HFFc6 (cell line): Measurements from ENCODE around the gene CD2AP. TPM values are rescaled to one million over a fixed set of nuclear protein-coding genes. Genes with fewer than 3 reads are reported as not detected.
"Not testable (repeated sequence)": the region's sequence is repeated elsewhere in the genome, so short reads cannot be mapped to it uniquely, and the experiment has no call there.

ENCODE experiments used
- DNase-seq: peaks from one replicate; pipeline ENCODE4 v3.0.0-alpha.2; 2018
- H3K27ac Mint-ChIP-seq: 2 replicates; pipeline ENCODE4 v1.8.0; 2020; ENCODE audit warnings: mild to moderate bottlenecking, mixed read lengths
- H3K27me3 Mint-ChIP-seq: 2 replicates; pipeline ENCODE4 v1.8.0; 2021; ENCODE audit warnings: mild to moderate bottlenecking, moderate library complexity, mixed read lengths; ENCODE audit not compliant: insufficient read depth
- H3K36me3 Mint-ChIP-seq: 2 replicates; pipeline ENCODE4 v1.8.0; 2021; ENCODE audit warnings: low read depth, mixed read lengths
- H3K4me1 Mint-ChIP-seq: 2 replicates; pipeline ENCODE4 v1.8.0; 2020; ENCODE audit warnings: low read depth, mixed read lengths
- H3K4me3 Mint-ChIP-seq: 2 replicates; pipeline ENCODE4 v1.8.0; 2020; ENCODE audit warnings: mild to moderate bottlenecking, moderate library complexity, mixed read lengths
- H3K9me3 Mint-ChIP-seq: 2 replicates; pipeline ENCODE4 v1.8.0; 2020; ENCODE audit warnings: mild to moderate bottlenecking, mixed read lengths
- total RNA-seq, 6 experiments: library from RNA; stranded (reverse); fragmentation: NEBNext Ultra II Directional; extraction: Animal tissue kit (Norgen Biotek cat#: 25700); gene quantifications; 2 replicates in 1 of 6; 3 replicates in 5 of 6; pipeline ENCODE4 v1.2.3, GENCODE V29; 2021
- TF ChIP-seq, protein P1 (sequence below): fragments of 200-600 bp; sonication (generic); IDR thresholded peaks from 2 replicates; pipeline ENCODE4 v1.5.0; 2021; ENCODE audit warnings: antibody characterized with exemption, mild to moderate bottlenecking

The CD2AP gene
- total RNA-seq, 6 experiments from 2014 or later, result 18.1 to 23.0 (median 20.9) TPM

- Mint-ChIP-seq H3K27me3 (no peaks in the 10 kb centered on the region), H3K4me1 (peaks cover 40% of the 10 kb centered on the region), H3K36me3 (peaks cover 5% of the 10 kb centered on the region; the same call in 1 of the 2 replicates), H3K27ac (peak overlapping the region; percentile 92), H3K4me3 (peak overlapping the region; percentile 100), H3K9me3 (no peaks in the 10 kb centered on the region)
- no peak for DNase-seq
- TF ChIP-seq, protein P1, sequence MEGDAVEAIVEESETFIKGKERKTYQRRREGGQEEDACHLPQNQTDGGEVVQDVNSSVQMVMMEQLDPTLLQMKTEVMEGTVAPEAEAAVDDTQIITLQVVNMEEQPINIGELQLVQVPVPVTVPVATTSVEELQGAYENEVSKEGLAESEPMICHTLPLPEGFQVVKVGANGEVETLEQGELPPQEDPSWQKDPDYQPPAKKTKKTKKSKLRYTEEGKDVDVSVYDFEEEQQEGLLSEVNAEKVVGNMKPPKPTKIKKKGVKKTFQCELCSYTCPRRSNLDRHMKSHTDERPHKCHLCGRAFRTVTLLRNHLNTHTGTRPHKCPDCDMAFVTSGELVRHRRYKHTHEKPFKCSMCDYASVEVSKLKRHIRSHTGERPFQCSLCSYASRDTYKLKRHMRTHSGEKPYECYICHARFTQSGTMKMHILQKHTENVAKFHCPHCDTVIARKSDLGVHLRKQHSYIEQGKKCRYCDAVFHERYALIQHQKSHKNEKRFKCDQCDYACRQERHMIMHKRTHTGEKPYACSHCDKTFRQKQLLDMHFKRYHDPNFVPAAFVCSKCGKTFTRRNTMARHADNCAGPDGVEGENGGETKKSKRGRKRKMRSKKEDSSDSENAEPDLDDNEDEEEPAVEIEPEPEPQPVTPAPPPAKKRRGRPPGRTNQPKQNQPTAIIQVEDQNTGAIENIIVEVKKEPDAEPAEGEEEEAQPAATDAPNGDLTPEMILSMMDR, result no peak
Observed at GRCh38 chr6:47478233-47479139, 897 bp downstream of the CD2AP start.

DNA sequence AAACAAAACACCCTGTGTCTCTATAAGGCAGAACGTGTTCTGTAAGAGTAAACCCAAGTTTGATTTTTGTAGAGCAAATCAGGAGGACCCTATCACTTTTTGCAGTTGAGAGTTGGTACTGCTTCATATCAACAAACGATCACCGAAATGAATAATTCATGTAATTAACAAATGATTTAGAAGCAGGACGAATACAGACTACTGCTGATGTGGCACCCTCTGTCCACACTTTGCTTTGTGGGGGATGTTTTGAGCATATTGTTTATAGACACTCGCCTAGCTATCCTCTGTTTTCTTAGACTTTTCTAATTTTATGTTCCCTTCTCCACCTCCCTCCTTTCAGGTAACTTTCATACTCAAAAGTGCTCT, 1.5 kb downstream of the CD2AP start:
- Mint-ChIP-seq H3K9me3 (no peaks in the 10 kb centered on the region), H3K36me3 (peaks cover 5% of the 10 kb centered on the region; the same call in 1 of the 2 replicates), H3K4me3 (peak overlapping the region; percentile 100), H3K27ac (peak overlapping the region; percentile 92), H3K4me1 (peaks cover 47% of the 10 kb centered on the region), H3K27me3 (no peaks in the 10 kb centered on the region)
- no peak for DNase-seq
- TF ChIP-seq, protein P1, result no peak

DNA sequence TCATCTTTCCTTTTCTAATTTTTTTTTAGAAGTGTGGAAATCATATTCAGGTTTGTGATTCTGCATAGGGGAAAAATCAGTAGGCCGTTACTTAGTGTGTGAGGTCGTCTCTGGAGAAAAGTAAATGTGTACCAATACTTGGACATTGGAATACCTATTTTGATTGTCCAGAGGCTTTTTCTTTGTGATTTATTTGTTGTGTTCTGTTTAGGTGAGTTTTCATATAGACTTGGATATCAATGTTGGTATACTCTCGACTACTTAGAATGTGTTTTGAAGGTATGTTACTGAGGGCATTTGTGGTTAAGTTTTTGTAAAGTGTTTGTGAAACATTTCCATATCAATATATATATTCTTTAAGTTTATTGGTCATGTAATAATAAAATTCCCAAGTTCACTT, 2.3 kb downstream of the CD2AP start:
- Mint-ChIP-seq H3K36me3 (peaks cover 5% of the 10 kb centered on the region; the same call in 1 of the 2 replicates), H3K4me3 (peak overlapping the region; percentile 100), H3K27me3 (no peaks in the 10 kb centered on the region), H3K4me1 (peaks cover 54% of the 10 kb centered on the region), H3K27ac (no peak overlapping the region), H3K9me3 (no peaks in the 10 kb centered on the region)
- no peak for DNase-seq
- TF ChIP-seq, protein P1, result no peak

GRCh38 chr6:47481213-47481612, 3.6 kb downstream of the CD2AP start:
- peaks cover 65% of the 10 kb centered on the region for H3K4me1 Mint-ChIP-seq
- H3K9me3 Mint-ChIP-seq, H3K27ac Mint-ChIP-seq, DNase-seq, H3K36me3 Mint-ChIP-seq, H3K4me3 Mint-ChIP-seq, H3K27me3 Mint-ChIP-seq: not testable (repeated sequence)

GRCh38 chr6:47481806-47482205, 4.2 kb downstream of the CD2AP start:
- no peak overlapping the region for H3K4me3 Mint-ChIP-seq
- TF ChIP-seq, protein P1, result no peak
- no peak for DNase-seq
- H3K27ac Mint-ChIP-seq, result no peak overlapping the region
- H3K36me3 Mint-ChIP-seq, result peaks cover 5% of the 10 kb centered on the region; the same call in 1 of the 2 replicates
- H3K4me1 Mint-ChIP-seq, result peaks cover 68% of the 10 kb centered on the region
- H3K27me3 Mint-ChIP-seq, result no peaks in the 10 kb centered on the region
- H3K9me3 Mint-ChIP-seq, result no peaks in the 10 kb centered on the region

DNA sequence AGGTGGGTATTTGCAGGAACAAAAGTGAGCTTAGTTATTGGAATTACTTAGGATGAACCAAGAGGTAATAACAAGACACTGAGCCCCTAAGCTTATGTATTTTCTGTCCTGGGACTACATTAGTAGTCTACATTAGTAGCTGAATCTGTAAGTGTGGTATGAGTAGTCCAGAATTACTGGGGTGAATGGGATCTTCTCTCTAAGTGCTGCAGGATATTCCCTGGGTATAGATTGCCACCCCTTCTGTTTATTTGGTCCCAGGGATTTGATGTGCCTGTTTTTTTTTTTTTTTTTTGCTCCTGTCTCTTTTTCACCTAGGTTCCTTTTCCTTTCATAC, 5.9 kb downstream of the CD2AP start:
- H3K9me3 Mint-ChIP-seq, result no peaks in the 10 kb centered on the region
- H3K36me3 Mint-ChIP-seq, result peaks cover 2% of the 10 kb centered on the region; the same call in 1 of the 2 replicates
- DNase-seq, result no peak
- no peaks in the 10 kb centered on the region for H3K27me3 Mint-ChIP-seq
- TF ChIP-seq, protein P1, result no peak
- H3K4me1 Mint-ChIP-seq, result peaks cover 66% of the 10 kb centered on the region
- H3K27ac Mint-ChIP-seq, result peak overlapping the region; percentile 85
- peak overlapping the region; percentile 78 for H3K4me3 Mint-ChIP-seq
